Astrocyte (in vitro differentiated cells and primary cell): ENCODE data around the gene SLC43A2. TPM values are rescaled to one million over a fixed set of nuclear protein-coding genes. Genes with fewer than 3 reads are reported as not detected.

Experiments used
- DNase-seq: peaks from one replicate; pipeline ENCODE4 v3.0.0-alpha.2; 2010; ENCODE audit warnings: low read depth
- FAIRE-seq: peaks from 2 replicates; lab custom pipeline; 2011; peaks lifted over from hg19 to GRCh38; lab: Jason Lieb, UNC
- H2AFZ ChIP-seq: 2 replicates; pipeline ENCODE4 v1.6.0; 2012; ENCODE audit warnings: low read depth, low read length, inconsistent platforms
- H3K27ac ChIP-seq: 2 replicates; pipeline ENCODE4 v1.5.1; 2011; ENCODE audit warnings: low read depth, low read length, inconsistent platforms
- H3K27me3 ChIP-seq: 2 replicates; pipeline ENCODE4 v1.6.0; 2011; ENCODE audit warnings: low read length, inconsistent platforms; ENCODE audit not compliant: insufficient read depth
- H3K36me3 ChIP-seq: 2 replicates; pipeline ENCODE4 v1.5.1; 2011; ENCODE audit warnings: low read length, inconsistent platforms; ENCODE audit not compliant: insufficient read depth
- H3K4me1 ChIP-seq: 2 replicates; pipeline ENCODE4 v1.5.1; 2011; ENCODE audit warnings: low read length, inconsistent platforms; ENCODE audit not compliant: insufficient read depth
- H3K4me2 ChIP-seq: 2 replicates; pipeline ENCODE4 v1.6.0; 2012; ENCODE audit warnings: low read length, inconsistent platforms
- H3K4me3 ChIP-seq: 2 replicates; pipeline ENCODE4 v1.5.1; 2011; ENCODE audit warnings: low read depth, mild to moderate bottlenecking, low read length, inconsistent platforms; ENCODE audit not compliant: insufficient read depth
- H3K79me2 ChIP-seq: 2 replicates; pipeline ENCODE4 v1.6.0; 2012; ENCODE audit warnings: mild to moderate bottlenecking, low read length, inconsistent platforms; ENCODE audit not compliant: insufficient read depth
- H3K9ac ChIP-seq: 2 replicates; pipeline ENCODE4 v1.6.0; 2012; ENCODE audit warnings: mild to moderate bottlenecking, low read length, inconsistent platforms
- H3K9me3 ChIP-seq: 2 replicates; pipeline ENCODE4 v1.5.1; 2012; ENCODE audit warnings: low read depth, mild to moderate bottlenecking, low read length, inconsistent platforms; ENCODE audit not compliant: insufficient read depth
- H4K20me1 ChIP-seq: 2 replicates; pipeline ENCODE4 v1.6.0; 2012; ENCODE audit warnings: low read length, inconsistent platforms; ENCODE audit not compliant: insufficient read depth
- H3K27ac Mint-ChIP-seq: one replicate; pipeline ENCODE4 v1.8.0; 2021; ENCODE audit warnings: mild to moderate bottlenecking, mixed read lengths; ENCODE audit not compliant: unreplicated experiment
- H3K27me3 Mint-ChIP-seq: one replicate; pipeline ENCODE4 v1.8.0; 2021; ENCODE audit warnings: low read depth, mixed read lengths; ENCODE audit not compliant: unreplicated experiment
- H3K36me3 Mint-ChIP-seq: one replicate; pipeline ENCODE4 v1.8.0; 2021; ENCODE audit warnings: low read depth, mixed read lengths; ENCODE audit not compliant: unreplicated experiment
- H3K4me1 Mint-ChIP-seq: one replicate; pipeline ENCODE4 v1.8.0; 2021; ENCODE audit warnings: low read depth, mixed read lengths; ENCODE audit not compliant: unreplicated experiment
- H3K4me3 Mint-ChIP-seq: one replicate; pipeline ENCODE4 v1.8.0; 2021; ENCODE audit warnings: mild to moderate bottlenecking, moderate library complexity, mixed read lengths; ENCODE audit not compliant: unreplicated experiment
- H3K9me3 Mint-ChIP-seq: one replicate; pipeline ENCODE4 v1.8.0; 2021; ENCODE audit warnings: mild to moderate bottlenecking, mixed read lengths; ENCODE audit not compliant: unreplicated experiment
- EZH2 ChIP-seq: IDR thresholded peaks from 2 replicates; pipeline ENCODE4 v1.6.1; 2012; ENCODE audit warnings: mild to moderate bottlenecking, low read length, inconsistent platforms; ENCODE audit not compliant: insufficient read depth
- total RNA-seq: library from RNA; stranded (reverse); gene quantifications from 2 replicates; pipeline ENCODE4 v1.2.1, GENCODE V29; 2021
- TF ChIP-seq, protein P1 (sequence below): IDR thresholded peaks from 2 replicates; pipeline ENCODE4 v1.5.1; 2011; ENCODE audit warnings: low read depth, mild to moderate bottlenecking, inconsistent platforms, low read length, moderate library complexity; ENCODE audit not compliant: insufficient read depth

Gene SLC43A2
- total RNA-seq, 1 donor from 2014 or later = 17.9 TPM

DNA sequence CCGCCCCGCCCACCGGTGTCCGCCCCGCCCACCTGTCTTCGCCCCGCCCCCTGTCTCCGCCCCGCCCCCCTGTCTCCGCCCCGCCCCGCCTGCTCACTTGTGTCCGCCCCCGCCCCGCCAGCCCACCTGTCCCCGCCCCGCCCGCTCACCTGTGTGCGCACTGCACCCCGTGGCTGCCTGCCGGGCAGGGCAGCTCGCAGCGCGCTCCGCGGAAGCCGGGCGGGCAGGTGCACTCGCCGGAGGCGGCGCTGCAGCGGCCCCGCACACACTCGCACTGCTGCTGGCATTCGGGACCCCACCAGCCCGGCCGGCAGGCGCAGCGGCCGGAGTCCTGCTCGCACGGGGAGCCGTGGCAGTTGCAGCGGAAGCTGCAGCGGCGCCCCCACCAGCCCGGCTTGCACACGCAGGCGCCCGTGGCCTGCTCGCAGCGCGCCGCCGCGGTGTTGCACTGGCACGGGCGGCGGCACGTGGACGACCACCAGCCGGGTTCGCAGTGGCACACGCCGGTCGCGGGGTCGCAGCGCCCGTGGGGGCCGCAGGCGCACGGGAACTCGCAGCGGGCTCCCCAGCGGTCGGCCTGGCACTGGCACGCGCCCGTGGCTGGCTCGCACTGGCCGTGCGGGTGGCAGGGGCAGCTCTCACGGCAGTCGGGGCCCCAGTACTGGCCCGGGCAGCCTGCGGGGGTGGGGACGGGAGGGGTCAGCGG, 14.8 kb upstream of the SLC43A2 start:
- Histone ChIP-seq H3K4me1 (peaks cover 22% of the 10 kb centered on the region), H3K36me3 (no peaks in the 10 kb centered on the region), H2AFZ (peak overlapping the region; percentile 81), H3K9ac (peak overlapping the region; percentile 38), H3K79me2 (no peaks in the 10 kb centered on the region), H3K27ac (no peak overlapping the region), H3K9me3 (no peaks in the 10 kb centered on the region), H4K20me1 (no peaks in the 10 kb centered on the region), H3K4me3 (peak overlapping the region; percentile 48), H3K27me3 (no peaks in the 10 kb centered on the region), H3K4me2 (peak overlapping the region; percentile 84)
- no peak for TF ChIP-seq EZH2
- TF ChIP-seq, protein P1, sequence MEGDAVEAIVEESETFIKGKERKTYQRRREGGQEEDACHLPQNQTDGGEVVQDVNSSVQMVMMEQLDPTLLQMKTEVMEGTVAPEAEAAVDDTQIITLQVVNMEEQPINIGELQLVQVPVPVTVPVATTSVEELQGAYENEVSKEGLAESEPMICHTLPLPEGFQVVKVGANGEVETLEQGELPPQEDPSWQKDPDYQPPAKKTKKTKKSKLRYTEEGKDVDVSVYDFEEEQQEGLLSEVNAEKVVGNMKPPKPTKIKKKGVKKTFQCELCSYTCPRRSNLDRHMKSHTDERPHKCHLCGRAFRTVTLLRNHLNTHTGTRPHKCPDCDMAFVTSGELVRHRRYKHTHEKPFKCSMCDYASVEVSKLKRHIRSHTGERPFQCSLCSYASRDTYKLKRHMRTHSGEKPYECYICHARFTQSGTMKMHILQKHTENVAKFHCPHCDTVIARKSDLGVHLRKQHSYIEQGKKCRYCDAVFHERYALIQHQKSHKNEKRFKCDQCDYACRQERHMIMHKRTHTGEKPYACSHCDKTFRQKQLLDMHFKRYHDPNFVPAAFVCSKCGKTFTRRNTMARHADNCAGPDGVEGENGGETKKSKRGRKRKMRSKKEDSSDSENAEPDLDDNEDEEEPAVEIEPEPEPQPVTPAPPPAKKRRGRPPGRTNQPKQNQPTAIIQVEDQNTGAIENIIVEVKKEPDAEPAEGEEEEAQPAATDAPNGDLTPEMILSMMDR = no peak
- Mint-ChIP-seq H3K4me1 (peaks cover 18% of the 10 kb centered on the region), H3K36me3 (peaks cover 2% of the 10 kb centered on the region), H3K4me3 (no peak overlapping the region), H3K27ac (no peak overlapping the region), H3K9me3 (no peaks in the 10 kb centered on the region), H3K27me3 (peaks cover 2% of the 10 kb centered on the region)
- DNase-seq (no peak), FAIRE-seq (no peak)

DNA sequence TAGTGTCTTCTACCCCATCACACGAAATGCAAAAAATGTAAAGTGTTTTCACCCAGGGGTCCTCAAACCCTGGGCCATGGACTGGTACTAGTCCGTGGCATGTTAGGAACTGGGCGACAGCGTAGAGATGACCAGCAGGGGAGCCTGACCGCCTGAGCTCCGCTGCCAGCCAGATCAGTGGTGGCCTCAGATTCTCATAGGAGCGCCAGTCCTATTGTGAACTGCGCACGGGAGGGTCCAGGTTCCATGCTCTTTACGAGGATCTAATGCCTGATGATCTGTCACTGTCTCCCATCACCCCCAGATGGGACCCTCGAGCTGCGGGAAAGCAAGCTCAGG, 12.4 kb upstream of the SLC43A2 start:
- Mint-ChIP-seq H3K27ac (no peak overlapping the region), H3K36me3 (peaks cover 8% of the 10 kb centered on the region), H3K4me3 (no peak overlapping the region), H3K9me3 (no peaks in the 10 kb centered on the region), H3K27me3 (peaks cover 4% of the 10 kb centered on the region), H3K4me1 (peaks cover 17% of the 10 kb centered on the region)
- no peak for FAIRE-seq
- Histone ChIP-seq H3K27ac (no peak overlapping the region), H3K79me2 (no peaks in the 10 kb centered on the region), H3K36me3 (no peaks in the 10 kb centered on the region), H3K9me3 (no peaks in the 10 kb centered on the region), H3K4me1 (peaks cover 21% of the 10 kb centered on the region), H3K4me2 (no peak overlapping the region), H2AFZ (no peak overlapping the region), H3K27me3 (no peaks in the 10 kb centered on the region), H4K20me1 (no peaks in the 10 kb centered on the region), H3K4me3 (no peak overlapping the region), H3K9ac (no peak overlapping the region)
- no peak for TF ChIP-seq EZH2
- TF ChIP-seq, protein P1 = no peak
- DNase-seq = no peak
